GM06990 (cell line): Measurements from ENCODE around the gene RBFOX1.

Source experiments
- DNase-seq: peaks from one replicate; pipeline ENCODE4 v3.0.0-alpha.2; 2011; ENCODE audit not compliant: insufficient read length; ENCODE audit errors: extremely low read depth
- H3K27me3 ChIP-seq: replicated peaks from 2 replicates; pipeline ENCODE4 v1.6.0; 2011; ENCODE audit warnings: low read length; ENCODE audit not compliant: control insufficient read depth, insufficient read depth
- H3K36me3 ChIP-seq: 2 replicates; pipeline ENCODE4 v1.5.1; 2011; ENCODE audit warnings: low read length; ENCODE audit not compliant: control insufficient read depth, insufficient read depth
- H3K4me3 ChIP-seq: replicated peaks from 2 replicates; pipeline ENCODE4 v1.5.1; 2011; ENCODE audit warnings: low read depth, mild to moderate bottlenecking, control low read depth, low read length
- TF ChIP-seq, protein P1 (sequence below): IDR thresholded peaks from 2 replicates; pipeline ENCODE4 v1.5.1; 2011; ENCODE audit warnings: low read length, control low read depth, mild to moderate bottlenecking, inconsistent platforms; ENCODE audit not compliant: insufficient read depth, poor library complexity, severe bottlenecking

Gene RBFOX1

DNA sequence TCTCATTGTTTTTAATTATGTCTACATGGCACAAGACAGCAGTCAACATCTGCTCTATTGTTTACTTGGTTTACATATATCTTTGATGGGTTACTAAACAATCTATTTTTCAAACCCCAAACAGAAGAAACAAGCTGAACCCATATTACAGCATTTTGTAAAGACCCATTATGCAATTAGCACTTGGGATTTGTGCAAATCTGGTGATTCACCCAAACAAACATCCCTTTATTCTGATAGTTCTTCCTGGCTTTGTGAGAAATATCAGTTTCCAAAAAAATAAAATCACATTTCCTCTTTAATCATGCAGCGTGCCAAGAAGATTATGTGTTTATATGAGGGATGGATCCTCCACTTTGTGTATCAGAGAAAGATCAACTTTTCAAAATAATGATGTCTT lies 16.8 kb upstream of the RBFOX1 start:
- Histone ChIP-seq H3K4me3 (no peak overlapping the region), H3K27me3 (no peaks in the 10 kb centered on the region), H3K36me3 (no peaks in the 10 kb centered on the region)
- TF ChIP-seq, protein P1, sequence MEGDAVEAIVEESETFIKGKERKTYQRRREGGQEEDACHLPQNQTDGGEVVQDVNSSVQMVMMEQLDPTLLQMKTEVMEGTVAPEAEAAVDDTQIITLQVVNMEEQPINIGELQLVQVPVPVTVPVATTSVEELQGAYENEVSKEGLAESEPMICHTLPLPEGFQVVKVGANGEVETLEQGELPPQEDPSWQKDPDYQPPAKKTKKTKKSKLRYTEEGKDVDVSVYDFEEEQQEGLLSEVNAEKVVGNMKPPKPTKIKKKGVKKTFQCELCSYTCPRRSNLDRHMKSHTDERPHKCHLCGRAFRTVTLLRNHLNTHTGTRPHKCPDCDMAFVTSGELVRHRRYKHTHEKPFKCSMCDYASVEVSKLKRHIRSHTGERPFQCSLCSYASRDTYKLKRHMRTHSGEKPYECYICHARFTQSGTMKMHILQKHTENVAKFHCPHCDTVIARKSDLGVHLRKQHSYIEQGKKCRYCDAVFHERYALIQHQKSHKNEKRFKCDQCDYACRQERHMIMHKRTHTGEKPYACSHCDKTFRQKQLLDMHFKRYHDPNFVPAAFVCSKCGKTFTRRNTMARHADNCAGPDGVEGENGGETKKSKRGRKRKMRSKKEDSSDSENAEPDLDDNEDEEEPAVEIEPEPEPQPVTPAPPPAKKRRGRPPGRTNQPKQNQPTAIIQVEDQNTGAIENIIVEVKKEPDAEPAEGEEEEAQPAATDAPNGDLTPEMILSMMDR: no peak
- DNase-seq: no peak

DNA sequence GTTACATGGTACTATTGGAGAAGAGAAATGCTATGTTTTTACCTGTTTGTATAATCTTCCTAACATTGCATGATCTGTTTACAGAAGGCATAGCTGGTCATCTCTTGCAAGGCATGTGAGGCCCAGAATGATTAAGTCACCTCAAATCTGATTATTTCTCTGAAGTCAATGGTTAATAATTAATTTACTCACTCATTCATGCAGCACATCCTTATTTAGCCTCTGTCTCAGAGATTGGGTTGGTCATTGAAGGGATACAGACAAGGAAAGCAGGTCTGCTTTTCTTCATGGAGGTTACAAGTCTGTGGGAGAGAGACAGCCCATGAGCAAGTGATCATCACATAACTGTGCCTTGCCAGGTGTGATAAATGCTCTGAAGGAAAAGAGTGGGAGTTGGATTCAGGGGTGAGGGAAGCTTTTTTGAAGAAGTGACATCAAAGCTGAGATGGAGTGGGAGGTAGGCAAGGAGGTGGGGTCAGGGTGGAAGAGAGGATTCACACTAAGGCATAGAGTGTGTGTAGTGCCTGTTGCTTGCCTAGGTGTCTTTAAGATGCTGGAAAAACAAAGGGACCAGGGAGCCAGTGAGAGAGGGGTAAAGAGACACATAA lies 16.3 kb upstream of the RBFOX1 start:
- no peak overlapping the region for H3K4me3 ChIP-seq
- no peaks in the 10 kb centered on the region for H3K27me3 ChIP-seq
- TF ChIP-seq, protein P1: no peak
- DNase-seq: no peak
- H3K36me3 ChIP-seq: no peaks in the 10 kb centered on the region

DNA sequence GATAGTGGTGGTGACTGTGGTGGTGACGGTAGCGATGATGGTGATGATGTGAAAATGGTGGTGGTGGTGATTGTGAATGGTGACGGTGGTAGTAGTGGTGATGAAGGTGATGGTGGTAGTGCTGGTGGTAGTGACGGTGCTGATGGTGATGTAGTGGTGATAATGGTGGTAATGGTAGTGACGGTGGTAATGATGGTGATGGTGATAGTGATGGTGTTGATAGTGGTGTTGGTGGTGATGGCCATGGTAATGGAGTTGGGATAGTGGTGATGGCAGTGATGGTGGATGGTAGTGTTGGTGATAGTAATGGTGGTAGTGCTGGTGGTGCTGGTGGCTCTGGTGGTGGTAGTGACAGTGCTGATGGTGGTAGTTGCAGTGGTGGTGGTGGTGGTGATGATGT lies 14.7 kb upstream of the RBFOX1 start:
- H3K36me3 ChIP-seq: no peaks in the 10 kb centered on the region
- DNase-seq: no peak
- H3K4me3 ChIP-seq: no peak overlapping the region
- H3K27me3 ChIP-seq: no peaks in the 10 kb centered on the region
- TF ChIP-seq, protein P1: no peak

DNA sequence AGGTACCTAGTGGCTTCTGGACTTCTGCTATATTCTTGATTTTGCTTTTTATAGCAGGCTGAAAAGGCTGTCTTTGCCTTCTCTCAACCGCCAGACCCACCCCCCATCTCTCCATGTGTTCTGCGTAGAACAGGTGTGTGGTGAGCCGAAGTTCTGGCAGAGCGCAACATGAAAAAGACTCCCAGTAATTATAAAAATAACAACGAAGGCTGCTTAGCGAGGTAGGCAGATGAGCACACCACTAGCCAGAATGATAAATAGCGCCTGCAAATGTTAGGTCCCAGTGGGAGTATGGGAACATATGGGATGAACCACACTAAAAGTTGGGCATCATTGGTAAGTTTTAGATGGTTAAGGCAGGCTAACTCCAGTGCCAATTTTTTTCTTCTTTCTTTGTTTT lies 14.0 kb upstream of the RBFOX1 start:
- Histone ChIP-seq H3K4me3 (no peak overlapping the region), H3K27me3 (no peaks in the 10 kb centered on the region), H3K36me3 (no peaks in the 10 kb centered on the region)
- DNase-seq: no peak
- TF ChIP-seq, protein P1: no peak

DNA sequence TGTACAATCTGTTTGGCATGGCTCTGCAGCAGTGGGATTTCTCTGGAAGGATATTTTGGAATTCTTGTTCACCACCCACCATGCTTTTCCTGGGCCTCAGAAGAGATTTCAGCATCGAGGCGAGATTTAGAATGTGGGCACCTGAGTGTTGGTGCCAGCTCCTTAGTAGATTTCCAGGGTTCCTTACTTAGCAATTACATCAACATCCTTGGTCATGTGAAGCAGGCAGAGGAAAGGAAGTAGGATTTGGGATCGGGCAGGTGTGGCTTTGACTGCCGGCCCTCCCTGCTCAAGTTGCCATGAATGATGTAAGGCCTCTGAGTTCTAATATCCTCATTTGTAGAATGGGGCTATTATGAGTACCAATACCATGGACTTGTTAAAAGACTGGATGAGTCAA lies 13.1 kb upstream of the RBFOX1 start:
- no peak for DNase-seq
- H3K27me3 ChIP-seq: no peaks in the 10 kb centered on the region

More for the DNA sequence above, 13.1 kb upstream of the RBFOX1 start:
- Histone ChIP-seq H3K36me3 (no peaks in the 10 kb centered on the region), H3K4me3 (no peak overlapping the region)
- TF ChIP-seq, protein P1: no peak
